PC-3 (cell line): ENCODE data around the gene SRCAP.

Experiments used
- EZH2 ChIP-seq: fragments of 300-600 bp; sonication (generic); IDR thresholded peaks from one replicate; pipeline ENCODE4 v1.6.1; 2017; ENCODE audit warnings: antibody characterized with exemption, mild to moderate bottlenecking, low read length; ENCODE audit not compliant: unreplicated experiment
- EZH2phosphoT487 ChIP-seq: fragments of 300-600 bp; sonication (generic); IDR thresholded peaks from 2 replicates; pipeline ENCODE4 v1.6.1; 2018; ENCODE audit warnings: mild to moderate bottlenecking, antibody characterized with exemption, low read length, borderline replicate concordance
- TF ChIP-seq, protein P1 (sequence below): fragments of 300-600 bp; sonication (generic); conservative IDR thresholded peaks from 2 replicates; pipeline ENCODE4 v1.5.1; 2017; ENCODE audit warnings: antibody characterized with exemption, low read depth, mild to moderate bottlenecking, low read length

- TF ChIP-seq, protein P1, sequence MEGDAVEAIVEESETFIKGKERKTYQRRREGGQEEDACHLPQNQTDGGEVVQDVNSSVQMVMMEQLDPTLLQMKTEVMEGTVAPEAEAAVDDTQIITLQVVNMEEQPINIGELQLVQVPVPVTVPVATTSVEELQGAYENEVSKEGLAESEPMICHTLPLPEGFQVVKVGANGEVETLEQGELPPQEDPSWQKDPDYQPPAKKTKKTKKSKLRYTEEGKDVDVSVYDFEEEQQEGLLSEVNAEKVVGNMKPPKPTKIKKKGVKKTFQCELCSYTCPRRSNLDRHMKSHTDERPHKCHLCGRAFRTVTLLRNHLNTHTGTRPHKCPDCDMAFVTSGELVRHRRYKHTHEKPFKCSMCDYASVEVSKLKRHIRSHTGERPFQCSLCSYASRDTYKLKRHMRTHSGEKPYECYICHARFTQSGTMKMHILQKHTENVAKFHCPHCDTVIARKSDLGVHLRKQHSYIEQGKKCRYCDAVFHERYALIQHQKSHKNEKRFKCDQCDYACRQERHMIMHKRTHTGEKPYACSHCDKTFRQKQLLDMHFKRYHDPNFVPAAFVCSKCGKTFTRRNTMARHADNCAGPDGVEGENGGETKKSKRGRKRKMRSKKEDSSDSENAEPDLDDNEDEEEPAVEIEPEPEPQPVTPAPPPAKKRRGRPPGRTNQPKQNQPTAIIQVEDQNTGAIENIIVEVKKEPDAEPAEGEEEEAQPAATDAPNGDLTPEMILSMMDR = no peak
- TF ChIP-seq EZH2 (no peak), EZH2phosphoT487 (no peak)
Observed at GRCh38 chr16:30775131-30775391, 76.1 kb downstream of the SRCAP start.
